ENCODE measurements around the gene LTBP2.

Gene LTBP2

DNA sequence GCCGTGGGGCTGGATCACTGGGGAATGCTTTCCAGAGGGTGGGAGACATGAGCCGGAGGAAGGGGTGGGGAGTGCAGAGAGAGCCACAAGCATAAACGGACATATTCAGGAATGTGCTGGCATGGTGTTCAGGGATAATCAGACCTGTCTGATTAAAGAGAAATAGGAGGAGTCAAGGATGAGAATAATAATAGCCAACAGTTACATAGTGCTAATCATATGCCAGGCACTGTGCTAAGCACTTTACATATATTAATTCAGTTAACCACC lies 43.7 kb downstream of the LTBP2 start:
- DNase-seq (ENCODE audit: low read depth): no peak
- no peak for TF ChIP-seq CTCF (IDR thresholded peaks at IDR 0.05; ENCODE audit: control insufficient read depth, insufficient read depth, low read depth, low read length, missing control alignments)
- H3K4me3 ChIP-seq (ENCODE audit: control insufficient read depth, low read depth, low read length): no peak overlapping the region

DNA sequence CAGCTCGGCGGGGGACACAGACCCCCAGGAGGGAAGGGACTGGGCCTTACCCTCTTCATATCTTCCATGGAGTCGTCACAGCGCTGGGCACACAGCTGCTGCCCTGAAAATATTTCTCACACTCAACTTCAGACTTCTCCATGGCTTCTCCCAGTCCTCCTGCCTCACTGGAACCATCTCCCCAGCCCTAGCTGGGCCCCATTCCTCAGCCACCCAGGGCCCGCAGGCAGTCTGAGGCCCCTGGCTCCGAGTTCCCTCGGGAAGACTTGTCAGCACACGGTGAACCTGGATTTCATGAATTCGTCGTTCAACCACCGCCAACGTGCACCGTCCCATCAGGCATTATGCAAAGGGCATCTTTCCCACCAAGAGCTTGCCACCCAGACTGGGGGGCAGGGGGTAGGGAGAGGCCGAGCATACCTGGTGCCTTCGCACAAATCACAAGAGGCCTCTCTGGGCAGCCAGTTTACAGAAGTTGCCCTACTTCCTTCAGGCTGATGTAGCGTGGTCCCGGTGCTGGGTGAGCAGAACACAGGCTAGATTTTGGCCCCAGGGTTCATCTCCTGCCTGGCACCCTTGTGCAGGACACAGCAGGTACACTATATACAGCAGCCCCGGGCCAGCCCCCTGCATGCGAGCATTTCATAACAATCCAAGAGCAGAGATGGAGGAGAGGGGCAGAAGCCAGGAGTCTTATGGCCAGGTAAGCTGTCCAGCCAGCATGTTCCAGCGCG lies 44.2 kb downstream of the LTBP2 start:
- DNase-seq (ENCODE audit: low read depth): no peak
- H3K4me3 ChIP-seq (ENCODE audit: control insufficient read depth, low read depth, low read length): no peak overlapping the region
- TF ChIP-seq CTCF (IDR thresholded peaks at IDR 0.05; ENCODE audit: control insufficient read depth, insufficient read depth, low read depth, low read length, missing control alignments): no peak

DNA sequence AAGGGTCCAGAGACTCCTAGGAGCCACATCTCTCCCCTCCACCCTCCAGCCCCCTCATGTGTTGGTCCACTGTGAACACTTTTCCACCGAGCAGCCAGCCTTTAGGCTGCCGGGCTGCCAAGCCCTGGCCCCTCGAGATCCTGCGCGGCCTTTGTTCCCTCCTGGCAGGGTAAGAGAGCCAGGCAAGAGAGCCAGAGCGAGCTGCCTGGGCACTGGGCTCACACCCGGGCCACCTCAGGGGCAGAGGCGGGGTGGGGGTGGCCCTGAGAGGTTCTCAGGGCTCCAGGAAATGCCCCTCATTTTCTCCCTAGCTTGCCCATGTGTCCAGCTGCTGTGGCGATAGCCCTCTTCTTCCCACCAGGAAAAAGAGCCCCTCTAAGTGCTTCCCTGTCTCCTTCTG lies 44.8 kb downstream of the LTBP2 start:
- no peak for DNase-seq (ENCODE audit: low read depth)
- TF ChIP-seq CTCF (IDR thresholded peaks at IDR 0.05; ENCODE audit: control insufficient read depth, insufficient read depth, low read depth, low read length, missing control alignments): no peak
- no peak overlapping the region for H3K4me3 ChIP-seq (ENCODE audit: control insufficient read depth, low read depth, low read length)

- DNase-seq (ENCODE audit: low read depth): no peak
- H3K4me3 ChIP-seq (ENCODE audit: control insufficient read depth, low read depth, low read length): no peak overlapping the region
- no peak for TF ChIP-seq CTCF (IDR thresholded peaks at IDR 0.05; ENCODE audit: control insufficient read depth, insufficient read depth, low read depth, low read length, missing control alignments)
Measured at GRCh38 chr14:74566174-74567141, 45.6 kb downstream of the LTBP2 start.

GRCh38 chr14:74563586-74564159 lies 48.4 kb downstream of the LTBP2 start:
- no peak for TF ChIP-seq CTCF (IDR thresholded peaks at IDR 0.05; ENCODE audit: control insufficient read depth, insufficient read depth, low read depth, low read length, missing control alignments)
- no peak for DNase-seq (ENCODE audit: low read depth)
- H3K4me3 ChIP-seq (ENCODE audit: control insufficient read depth, low read depth, low read length): no peak overlapping the region

DNA sequence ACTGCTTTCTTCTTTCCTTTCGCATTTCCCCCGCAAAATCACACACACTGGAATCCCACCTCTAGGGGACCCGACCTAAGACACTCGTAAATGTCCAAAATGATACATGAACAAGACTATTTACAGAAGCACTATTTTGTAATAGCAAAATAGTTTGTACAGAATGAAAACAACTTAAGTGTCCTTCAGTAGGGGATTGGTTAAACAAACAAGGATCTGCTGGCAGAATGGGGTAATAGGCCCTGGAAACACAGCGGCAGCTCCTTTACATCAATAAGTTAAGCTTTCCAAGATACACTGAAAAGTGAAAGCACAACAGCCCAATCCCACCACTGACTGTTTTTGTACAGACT lies 48.8 kb downstream of the LTBP2 start:
- H3K4me3 ChIP-seq (ENCODE audit: control insufficient read depth, low read depth, low read length): no peak overlapping the region
- DNase-seq (ENCODE audit: low read depth): no peak
- TF ChIP-seq CTCF (IDR thresholded peaks at IDR 0.05; ENCODE audit: control insufficient read depth, insufficient read depth, low read depth, low read length, missing control alignments): no peak
